T-helper 9 cell (primary cell): ENCODE measurements around the gene INF2.

Source experiments
- DNase-seq: peaks from one replicate; pipeline ENCODE4 v3.0.0-alpha.2; 2020

INF2 gene

GRCh38 chr14:104754213-104754851 is 64.9 kb downstream of the INF2 start:
- DNase-seq = no peak

- DNase-seq = no peak
Observed at GRCh38 chr14:104755621-104756020, 66.2 kb downstream of the INF2 start.

- DNase-seq = no peak
Observed at GRCh38 chr14:104756477-104757237, 67.2 kb downstream of the INF2 start.

- no peak for DNase-seq
Observed at GRCh38 chr14:104757238-104757585, 67.8 kb downstream of the INF2 start.

DNA sequence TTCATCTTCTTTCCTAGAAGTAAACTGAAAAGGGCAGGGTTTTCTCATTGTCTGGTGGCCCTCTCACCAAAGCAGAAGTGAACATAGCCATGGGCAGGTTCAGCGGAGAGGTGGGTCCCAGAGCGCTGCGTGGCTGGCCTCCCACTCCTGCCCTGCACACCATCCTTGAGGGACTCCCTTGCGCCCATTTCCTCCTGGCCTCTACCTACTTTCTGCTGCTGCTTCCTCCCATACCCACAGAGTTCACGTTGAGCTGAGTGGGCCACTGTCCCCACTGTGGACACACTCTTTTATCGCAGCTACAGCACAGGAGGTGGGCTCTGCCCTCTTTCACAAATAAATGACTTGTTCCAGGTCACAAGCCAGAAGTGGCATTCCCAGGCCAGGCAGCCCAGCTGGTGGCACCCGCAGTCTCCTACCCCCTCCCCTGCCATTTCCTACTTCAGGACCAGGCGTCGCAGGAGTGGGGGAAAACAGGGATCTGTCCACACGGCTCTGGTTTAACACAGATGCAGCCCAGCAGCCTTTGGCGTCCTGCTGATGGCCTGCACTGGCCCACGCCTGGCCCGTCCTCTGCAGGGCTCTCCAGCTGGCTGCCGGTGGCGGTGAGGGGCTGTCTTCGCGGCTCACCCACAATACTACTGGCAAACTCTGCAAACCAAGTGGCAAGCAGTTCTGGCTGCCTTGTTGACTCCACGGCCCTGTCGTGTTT is 68.4 kb downstream of the INF2 start:
- DNase-seq = no peak

GRCh38 chr14:104758981-104759969 is 69.9 kb downstream of the INF2 start:
- DNase-seq = no peak

- DNase-seq = no peak
Observed at GRCh38 chr14:104765517-104765916, 76.1 kb downstream of the INF2 start.

DNA sequence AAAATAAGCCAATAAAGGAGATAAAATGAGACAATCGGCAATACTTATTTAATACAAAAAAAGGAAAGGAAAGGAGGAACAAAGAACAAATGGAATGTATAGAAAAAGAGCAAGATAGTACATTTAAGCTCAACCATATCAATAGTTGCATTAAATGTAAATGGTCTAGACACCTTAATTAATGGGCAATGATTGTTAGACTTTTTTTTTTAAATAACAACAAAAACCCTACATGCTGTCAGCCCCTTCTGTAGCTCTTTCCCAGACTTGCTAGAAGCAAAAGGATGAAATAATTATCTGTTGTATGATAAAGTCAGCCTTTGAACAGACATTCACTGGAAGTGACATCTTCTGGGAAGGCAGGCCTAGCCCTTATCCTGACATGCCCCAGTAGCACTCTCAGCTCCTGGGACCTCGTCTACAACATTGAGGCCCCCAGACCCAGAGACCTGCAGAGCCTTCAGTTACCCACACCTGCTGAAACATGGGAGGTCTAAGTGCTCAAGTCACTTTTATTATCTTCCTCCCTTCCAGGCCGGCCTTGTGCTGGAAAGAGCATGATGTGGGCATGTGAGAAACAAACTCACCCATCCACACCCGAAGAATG is 76.9 kb downstream of the INF2 start:
- no peak for DNase-seq

GRCh38 chr14:104766863-104767633 is 77.6 kb downstream of the INF2 start:
- DNase-seq = no peak

DNA sequence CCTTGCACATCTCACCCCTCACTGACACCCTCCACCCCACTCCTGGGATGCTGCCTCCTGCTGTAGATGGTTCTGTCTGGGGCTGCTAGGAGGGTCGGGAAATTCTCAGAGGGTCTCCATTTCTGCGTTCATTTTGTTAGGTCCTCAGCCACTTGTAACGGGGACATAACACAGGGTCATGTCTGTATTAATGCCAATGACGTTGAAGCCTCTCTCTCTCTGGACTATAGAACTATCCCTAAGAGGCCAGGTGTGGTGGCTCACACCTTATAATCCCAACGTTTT is 78.2 kb downstream of the INF2 start:
- DNase-seq = no peak

DNA sequence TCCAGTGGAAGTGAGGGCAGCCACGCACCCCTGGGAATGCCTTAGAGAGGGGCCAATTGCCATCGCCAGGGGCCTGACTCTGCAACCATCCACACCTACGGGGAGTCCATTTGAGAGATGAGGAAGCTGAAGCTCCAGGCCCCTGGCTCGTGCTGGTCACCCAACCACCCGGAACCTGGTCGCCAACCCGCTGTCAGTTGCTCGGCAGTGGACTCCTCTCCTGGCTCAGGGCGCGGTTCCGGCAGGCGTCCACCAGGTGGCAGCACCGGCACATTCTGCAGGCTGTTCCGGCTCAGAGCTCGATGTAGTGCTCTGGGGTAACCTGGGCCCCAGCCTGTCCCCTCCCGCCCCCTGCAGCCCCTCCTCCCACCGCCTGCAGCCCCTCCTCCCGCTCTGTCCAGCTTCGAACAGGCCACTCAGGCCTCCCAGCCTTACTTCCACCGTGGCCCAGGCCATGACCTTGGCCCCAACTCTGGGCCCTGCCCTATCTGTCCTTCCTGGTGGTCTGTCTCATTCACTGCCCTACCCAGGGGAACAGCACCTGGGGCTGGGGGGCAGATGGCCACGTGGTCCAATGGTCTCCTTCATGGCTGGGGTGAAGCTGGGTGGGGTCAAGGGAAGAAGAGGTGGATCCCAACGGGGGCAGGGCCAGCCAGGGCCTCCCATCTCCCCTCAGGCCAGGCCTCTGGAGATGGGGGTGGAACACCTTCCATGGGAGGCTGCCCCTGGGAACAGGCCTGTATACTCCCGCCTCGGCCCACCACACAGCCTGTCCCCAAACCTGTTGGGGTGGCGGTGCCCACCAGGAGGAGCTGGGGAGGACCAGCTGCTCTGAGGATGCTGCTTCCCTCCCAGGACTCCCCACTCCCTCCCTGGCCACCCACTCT is 79.3 kb downstream of the INF2 start:
- peak; percentile 95 for DNase-seq

- no peak for DNase-seq
Observed at GRCh38 chr14:104769324-104770071, 80.1 kb downstream of the INF2 start.

- no peak for DNase-seq
Observed at GRCh38 chr14:104770072-104770579, 80.7 kb downstream of the INF2 start.

DNA sequence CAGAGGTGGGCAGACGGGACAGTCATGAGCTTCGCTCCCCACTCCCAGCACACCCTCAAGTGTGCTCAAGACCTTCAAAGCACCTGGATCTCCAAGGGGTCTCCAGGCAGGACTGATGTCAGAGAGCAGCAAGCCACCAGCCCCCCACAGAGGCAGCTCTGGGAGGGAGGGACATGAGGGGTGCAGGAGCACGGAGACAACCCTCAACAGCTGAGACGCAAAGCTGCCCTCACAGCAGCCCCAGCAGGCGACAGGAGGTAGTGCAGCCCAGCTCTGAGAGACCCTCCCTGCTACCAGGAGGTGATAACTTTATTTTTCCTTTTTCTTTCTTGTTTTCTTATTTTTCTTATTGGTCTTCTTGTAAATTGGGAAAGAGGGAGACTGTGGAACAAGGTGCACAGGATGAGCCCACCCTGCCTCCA is 81.4 kb downstream of the INF2 start:
- no peak for DNase-seq

GRCh38 chr14:104771374-104771773 is 82.0 kb downstream of the INF2 start:
- no peak for DNase-seq
